Measurements from ENCODE around the gene IRF7. TPM values are rescaled to one million over a fixed set of nuclear protein-coding genes. Genes with fewer than 3 reads are reported as not detected.

IRF7 gene
- polyA plus RNA-seq, 2 of the 4 experiments (the other 2 are of a cell fraction): 2.0 to 3.1 TPM

- Histone ChIP-seq H3K9me3 (no peaks in the 10 kb centered on the region), H3K4me2 (no peak overlapping the region), H3K4me3 (no peak overlapping the region), H3K27ac (peak overlapping the region in 1 of 2 experiments; percentile 35; a peak in 2 of 6 replicates), H3K4me1 (peaks cover 25% of the 10 kb centered on the region)
- TF ChIP-seq NPAS2 (CRISPR knock-in tag; IDR thresholded peaks at IDR 0.05; ENCODE audit: borderline replicate concordance) (no peak), EHMT2 (IDR thresholded peaks at IDR 0.05; ENCODE audit: low read depth) (no peak), CHD2 (IDR thresholded peaks at IDR 0.05; ENCODE audit: low read length, partially characterized antibody) (no peak), PBX3 (IDR thresholded peaks at IDR 0.05) (peak; percentile 27; the same call in 1 of the 2 replicates), KDM5A (IDR thresholded peaks at IDR 0.05) (no peak), ZFP36 (IDR thresholded peaks at IDR 0.05; ENCODE audit: borderline replicate concordance, partially characterized antibody) (no peak)
- ChIA-PET CTCF (interaction anchor here (0.8 to 8.3 kb wide), 6 partner anchors 8 to 47 kb away, joined by 3 to 66 read pairs (median 4); no protein-coding TSS in a partner anchor), POLR2A (interaction anchor here (2.0 kb wide), 1 partner anchor 10 kb away, joined by 7 read pairs; the partner anchor contains the start of gene PHRF1)
- DNase-seq (ENCODE audit: low read depth in 1 of 2, low spot score in 1 of 2) (no peak), FAIRE-seq (no peak), ATAC-seq (no peak)
- 72% methylated on average over 9 of the region's 12 CpGs for WGBS (ENCODE audit: missing lambda C conversion rate)
These were observed 49.7 kb downstream of the IRF7 start for GRCh38 chr11:565921-566509.

GRCh38 chr11:563812-564578 lies 51.8 kb downstream of the IRF7 start:
- no peak overlapping the region for H3K27ac ChIP-seq
- peaks cover 28% of the 10 kb centered on the region for H3K4me1 ChIP-seq
- H3K9me3 ChIP-seq: no peaks in the 10 kb centered on the region
- POLR2A ChIA-PET: interaction anchor here (0.7 kb wide), 1 partner anchor 12 kb away, joined by 4 read pairs; the partner anchor contains the start of gene PHRF1
- no peak overlapping the region for H3K4me2 ChIP-seq
- ATAC-seq (no peak), DNase-seq (ENCODE audit: low read depth in 1 of 2, low spot score in 1 of 2) (no peak), FAIRE-seq (no peak)
- H3K4me3 ChIP-seq: no peak overlapping the region
- CTCF ChIA-PET: interaction anchor here (0.5 to 8.3 kb wide), 6 partner anchors 8 to 383 kb away, joined by 3 to 66 read pairs (median 4); no protein-coding TSS in a partner anchor
- TF ChIP-seq ZC3H11A (IDR thresholded peaks at IDR 0.05) (no peak), SREBF2 (IDR thresholded peaks at IDR 0.05) (no peak), RAD21 (conservative IDR thresholded peaks at IDR 0.05 in 1 of 2, IDR thresholded peaks at IDR 0.05 in 1 of 2) (no peak), TFCP2L1 (CRISPR knock-in tag; IDR thresholded peaks at IDR 0.05) (no peak), POLR2A (IDR thresholded peaks at IDR 0.05; ENCODE audit: low read length) (no peak), BCL3 (IDR thresholded peaks at IDR 0.05) (no peak), ZFP36 (IDR thresholded peaks at IDR 0.05; ENCODE audit: borderline replicate concordance, partially characterized antibody) (no peak), BHLHE40 (IDR thresholded peaks at IDR 0.05; ENCODE audit: low read depth, low read length) (no peak), CBX2 (IDR thresholded peaks at IDR 0.05; ENCODE audit: borderline replicate concordance, low read depth) (no peak), CBX8 (IDR thresholded peaks at IDR 0.05) (no peak), MAZ (IDR thresholded peaks at IDR 0.05; ENCODE audit: borderline replicate concordance, low read depth, low read length) (no peak), EHF (CRISPR knock-in tag; IDR thresholded peaks at IDR 0.05) (no peak), REST (IDR thresholded peaks at IDR 0.05) (no peak), CHD2 (IDR thresholded peaks at IDR 0.05; ENCODE audit: low read length, partially characterized antibody) (no peak)
- 93% methylated on average over 12 of the region's 12 CpGs for WGBS (ENCODE audit: missing lambda C conversion rate)

All from A549 (cell line).